CD4-positive, alpha-beta T cell (primary cell): ENCODE data around the gene TNIP3. TPM values are rescaled to one million over a fixed set of nuclear protein-coding genes. Genes with fewer than 3 reads are reported as not detected.

Source experiments
- ATAC-seq: fragments of 200-7000 bp; cut with Tn5 transposase; one replicate; pipeline ENCODE4 v1.10.0; 2022; ENCODE audit warnings: mild to moderate bottlenecking; ENCODE audit not compliant: poor library complexity
- CTCF ChIA-PET: fragments of 350-600 bp; sonication (Branson Sonifier 250); formaldehyde crosslinking; loops from one replicate; lab custom pipeline; 2021; ENCODE audit warnings: antibody characterized with exemption, inconsistent platforms; lab: Charles Lee
- POLR2A ChIA-PET: fragments of 350-600 bp; sonication (Branson Sonifier 250); formaldehyde crosslinking; loops from one replicate; lab custom pipeline; 2021; ENCODE audit warnings: antibody characterized with exemption, inconsistent platforms; lab: Charles Lee
- DNase-seq, 14 experiments: peaks; one replicate each; pipeline ENCODE4 v3.0.0-alpha.2; 2013 to 2020; ENCODE audit warnings: mixed read lengths in 2 of 14
- H3K27ac ChIP-seq, 2 donors: one replicate each; pipeline versions ENCODE4 v1.5.1 to v1.7.0; 2013; ENCODE audit warnings: low read length in 2 of 2, low read depth in 1 of 2, mild to moderate bottlenecking in 1 of 2
- H3K27me3 ChIP-seq, 2 experiments: 1 replicate in 1 of 2; 2 replicates in 1 of 2; pipeline versions ENCODE4 v1.6.1 to v1.7.0; 2013; ENCODE audit warnings: low read length in 2 of 2, control low read depth in 1 of 2, mild to moderate bottlenecking in 1 of 2, moderate library complexity in 1 of 2; ENCODE audit not compliant: insufficient read depth in 2 of 2, control insufficient read depth in 1 of 2
- H3K36me3 ChIP-seq: one replicate; pipeline ENCODE4 v1.6.1; 2013; ENCODE audit warnings: low read length, control low read depth; ENCODE audit not compliant: insufficient read depth
- H3K4me1 ChIP-seq: one replicate; pipeline ENCODE4 v1.6.1; 2013; ENCODE audit warnings: low read length, control low read depth; ENCODE audit not compliant: insufficient read depth
- H3K4me3 ChIP-seq: one replicate; pipeline ENCODE4 v1.5.1; 2013; ENCODE audit warnings: mild to moderate bottlenecking, low read length, moderate library complexity
- H3K9me3 ChIP-seq, 2 experiments: 1 replicate in 1 of 2; 2 replicates in 1 of 2; pipeline versions ENCODE4 v1.6.1 to v1.7.0; 2013; ENCODE audit warnings: low read length in 2 of 2, mild to moderate bottlenecking in 2 of 2, control low read depth in 1 of 2, moderate library complexity in 1 of 2; ENCODE audit not compliant: control insufficient read depth in 1 of 2, insufficient read depth in 1 of 2
- H3K27ac Mint-ChIP-seq: one replicate; pipeline ENCODE4 v1.8.0; 2020; ENCODE audit warnings: mixed read lengths
- H3K27me3 Mint-ChIP-seq: one replicate; pipeline ENCODE4 v1.8.0; 2021; ENCODE audit warnings: mixed read lengths
- H3K36me3 Mint-ChIP-seq: one replicate; pipeline ENCODE4 v1.8.0; 2021; ENCODE audit warnings: low read depth, mixed read lengths
- H3K4me1 Mint-ChIP-seq: one replicate; pipeline ENCODE4 v1.8.0; 2021; ENCODE audit warnings: low read depth, mixed read lengths
- H3K4me3 Mint-ChIP-seq: one replicate; pipeline ENCODE4 v1.8.0; 2020; ENCODE audit warnings: mild to moderate bottlenecking, mixed read lengths
- H3K9me3 Mint-ChIP-seq: one replicate; pipeline ENCODE4 v1.8.0; 2020; ENCODE audit warnings: mixed read lengths
- intact Hi-C, 2 experiments: fragments of 100-400 bp; cut with DNase I in 1 of 2; cut with micrococcal nuclease in 1 of 2; formaldehyde crosslinking; loops; one replicate each; pipeline versions ENCODE4 v1.15.1 to v1.9.0; 2023 to 2025; cut with DNase I, micrococcal nuclease
- total RNA-seq, 174 experiments: library from RNA in 2 of 174; stranded (reverse) in 2 of 174; gene quantifications; one replicate each; pipeline ENCODE4 v1.2.3 and lab custom pipeline; 2021 to 2026
- TF ChIP-seq, protein P1 (sequence below): fragments of 200-600 bp; IDR thresholded peaks from one replicate; pipeline ENCODE4 v1.8.0; 2022; ENCODE audit warnings: antibody characterized with exemption, mild to moderate bottlenecking

Gene TNIP3
- total RNA-seq, 2 experiments from 2014 or later = 0.39 to 0.66 TPM

DNA sequence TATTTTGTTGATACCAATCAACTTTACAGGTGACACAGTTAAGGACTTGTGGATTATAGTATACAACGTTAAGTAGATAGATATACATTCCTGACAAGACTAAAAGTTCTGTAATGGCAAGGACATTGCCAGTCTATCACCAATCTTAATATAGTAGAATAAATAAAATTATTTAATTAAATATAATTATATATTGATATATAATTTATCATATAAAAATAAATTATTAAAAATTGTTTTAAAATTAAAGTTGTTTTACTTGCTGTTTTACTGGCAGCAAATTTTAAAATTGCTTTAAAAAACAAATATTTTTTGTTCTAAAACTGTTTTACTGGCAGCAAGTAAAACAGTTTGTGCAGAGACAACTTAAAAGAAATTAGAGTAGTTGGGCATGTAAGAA lies 18.7 kb downstream of the TNIP3 start:
- H3K4me3 Mint-ChIP-seq = no peak overlapping the region
- no peak overlapping the region for H3K27ac Mint-ChIP-seq
- Histone ChIP-seq H3K27me3 (no peaks in the 10 kb centered on the region), H3K4me1 (no peaks in the 10 kb centered on the region), H3K4me3 (no peak overlapping the region), H3K9me3 (no peaks in the 10 kb centered on the region), H3K27ac (no peak overlapping the region), H3K36me3 (no peaks in the 10 kb centered on the region)
- no peak for DNase-seq
- POLR2A ChIA-PET = no interaction called here
- H3K9me3 Mint-ChIP-seq = no peaks in the 10 kb centered on the region
- intact Hi-C loops = no loop called here
- no peaks in the 10 kb centered on the region for H3K27me3 Mint-ChIP-seq
- no peaks in the 10 kb centered on the region for H3K36me3 Mint-ChIP-seq
- CTCF ChIA-PET = no interaction called here
- ATAC-seq = no peak
- TF ChIP-seq, protein P1, sequence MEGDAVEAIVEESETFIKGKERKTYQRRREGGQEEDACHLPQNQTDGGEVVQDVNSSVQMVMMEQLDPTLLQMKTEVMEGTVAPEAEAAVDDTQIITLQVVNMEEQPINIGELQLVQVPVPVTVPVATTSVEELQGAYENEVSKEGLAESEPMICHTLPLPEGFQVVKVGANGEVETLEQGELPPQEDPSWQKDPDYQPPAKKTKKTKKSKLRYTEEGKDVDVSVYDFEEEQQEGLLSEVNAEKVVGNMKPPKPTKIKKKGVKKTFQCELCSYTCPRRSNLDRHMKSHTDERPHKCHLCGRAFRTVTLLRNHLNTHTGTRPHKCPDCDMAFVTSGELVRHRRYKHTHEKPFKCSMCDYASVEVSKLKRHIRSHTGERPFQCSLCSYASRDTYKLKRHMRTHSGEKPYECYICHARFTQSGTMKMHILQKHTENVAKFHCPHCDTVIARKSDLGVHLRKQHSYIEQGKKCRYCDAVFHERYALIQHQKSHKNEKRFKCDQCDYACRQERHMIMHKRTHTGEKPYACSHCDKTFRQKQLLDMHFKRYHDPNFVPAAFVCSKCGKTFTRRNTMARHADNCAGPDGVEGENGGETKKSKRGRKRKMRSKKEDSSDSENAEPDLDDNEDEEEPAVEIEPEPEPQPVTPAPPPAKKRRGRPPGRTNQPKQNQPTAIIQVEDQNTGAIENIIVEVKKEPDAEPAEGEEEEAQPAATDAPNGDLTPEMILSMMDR = no peak
- peaks cover 51% of the 10 kb centered on the region for H3K4me1 Mint-ChIP-seq

DNA sequence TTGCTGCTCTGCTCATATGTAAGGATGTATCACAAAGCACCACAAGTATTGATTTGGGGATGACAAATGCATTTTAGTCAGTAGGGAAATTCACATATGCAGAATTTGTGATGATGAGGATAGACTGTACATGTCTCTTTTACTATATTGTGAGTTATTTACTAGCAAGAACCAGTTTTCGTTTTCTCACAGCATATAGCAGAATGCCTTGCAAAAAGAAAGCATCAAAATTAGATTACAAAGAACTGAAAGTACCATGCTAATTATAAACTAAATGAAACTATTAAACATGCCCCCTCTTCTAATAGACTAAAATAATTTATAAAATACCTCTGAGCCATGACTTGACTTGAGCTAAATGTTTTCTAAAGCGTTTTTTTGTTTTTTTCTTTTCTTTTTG lies 20.1 kb downstream of the TNIP3 start:
- intact Hi-C loops = loop anchor here in 1 of 2 experiments (5.0 kb wide), 1 partner anchor 43 kb away; no protein-coding TSS in a partner anchor
- peaks cover 56% of the 10 kb centered on the region for H3K4me1 Mint-ChIP-seq
- H3K4me1 ChIP-seq = peaks cover 11% of the 10 kb centered on the region
- no peak overlapping the region for H3K27ac Mint-ChIP-seq
- H3K27me3 Mint-ChIP-seq = no peaks in the 10 kb centered on the region
- H3K9me3 ChIP-seq = no peaks in the 10 kb centered on the region
- H3K27ac ChIP-seq = no peak overlapping the region
- H3K4me3 ChIP-seq = no peak overlapping the region
- H3K36me3 Mint-ChIP-seq = no peaks in the 10 kb centered on the region
- POLR2A ChIA-PET = interaction anchor here (1.1 kb wide), 1 partner anchor 48 kb away, joined by 3 read pairs; no protein-coding TSS in a partner anchor
- ATAC-seq (no peak), DNase-seq (no peak)
- no peak overlapping the region for H3K4me3 Mint-ChIP-seq
- no peaks in the 10 kb centered on the region for H3K9me3 Mint-ChIP-seq
- no peaks in the 10 kb centered on the region for H3K36me3 ChIP-seq
- TF ChIP-seq, protein P1 = no peak
- CTCF ChIA-PET = no interaction called here
- no peaks in the 10 kb centered on the region for H3K27me3 ChIP-seq

DNA sequence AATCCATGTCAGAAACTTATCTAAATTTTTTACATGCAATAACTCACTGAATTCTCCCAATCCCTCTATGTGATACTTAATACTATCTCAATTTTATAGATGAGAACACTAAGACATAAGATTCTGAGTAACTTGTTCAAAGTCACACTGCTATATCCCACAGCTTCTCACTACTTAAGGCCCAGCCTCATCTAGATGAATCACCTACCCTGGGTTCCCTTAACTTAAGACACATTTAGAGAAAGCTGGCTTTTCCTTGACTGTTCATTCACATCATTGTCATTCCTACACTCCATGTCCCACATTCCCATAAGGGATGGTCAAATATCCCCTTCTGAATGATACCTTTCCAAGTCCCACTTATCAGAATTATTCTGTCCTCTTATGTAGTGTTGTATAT lies 21.0 kb downstream of the TNIP3 start:
- CTCF ChIA-PET = no interaction called here
- intact Hi-C loops = loop anchor here in 1 of 2 experiments (5.0 kb wide), 1 partner anchor 44 kb away; no protein-coding TSS in a partner anchor
- H3K27ac Mint-ChIP-seq = no peak overlapping the region
- POLR2A ChIA-PET = interaction anchor here (1.1 kb wide), 1 partner anchor 49 kb away, joined by 3 read pairs; no protein-coding TSS in a partner anchor
- DNase-seq = no peak
- H3K4me3 Mint-ChIP-seq = no peak overlapping the region
- H3K27me3 ChIP-seq = no peaks in the 10 kb centered on the region
- H3K27me3 Mint-ChIP-seq = no peaks in the 10 kb centered on the region
- H3K36me3 Mint-ChIP-seq = no peaks in the 10 kb centered on the region
- TF ChIP-seq, protein P1 = no peak
- H3K9me3 Mint-ChIP-seq = no peaks in the 10 kb centered on the region
- peaks cover 18% of the 10 kb centered on the region for H3K4me1 ChIP-seq
- H3K36me3 ChIP-seq = no peaks in the 10 kb centered on the region
- H3K4me3 ChIP-seq = no peak overlapping the region
- H3K4me1 Mint-ChIP-seq = peaks cover 56% of the 10 kb centered on the region
- no peaks in the 10 kb centered on the region for H3K9me3 ChIP-seq
- H3K27ac ChIP-seq = no peak overlapping the region
- ATAC-seq = no peak
